B cell (primary cell): Measurements from ENCODE around the gene MRPL46. TPM values are rescaled to one million over a fixed set of nuclear protein-coding genes. Genes with fewer than 3 reads are reported as not detected.

Experiments used
- ATAC-seq: fragments of 200-7000 bp; cut with Tn5 transposase; one replicate; pipeline ENCODE4 v1.10.0; 2021; ENCODE audit warnings: low read depth, mild to moderate bottlenecking, moderate number of reproducible peaks, moderate library complexity
- CTCF ChIA-PET: fragments of 350-600 bp; sonication (Branson Sonifier 250); formaldehyde crosslinking; loops from one replicate; lab custom pipeline; 2021; ENCODE audit warnings: antibody characterized with exemption, inconsistent platforms; lab: Charles Lee
- POLR2A ChIA-PET: fragments of 350-600 bp; sonication (Branson Sonifier 250); formaldehyde crosslinking; loops from one replicate; lab custom pipeline; 2021; ENCODE audit warnings: antibody characterized with exemption; lab: Charles Lee
- DNase-seq: peaks from one replicate; pipeline ENCODE4 v3.0.0; 2013
- H2AFZ ChIP-seq: 2 replicates; pipeline ENCODE4 v1.6.1; 2012; ENCODE audit warnings: mild to moderate bottlenecking, low read depth, low read length; ENCODE audit not compliant: insufficient read depth, poor library complexity, severe bottlenecking
- H3K27ac ChIP-seq, 2 donors: 1 replicate in 1 of 2; 2 replicates in 1 of 2; pipeline ENCODE4 v1.5.1; 2012 to 2013; ENCODE audit warnings: low read length in 2 of 2, mild to moderate bottlenecking in 2 of 2, moderate library complexity in 1 of 2
- H3K27me3 ChIP-seq, 4 experiments: fragments of 200-600 bp in 1 of 4; sonication (generic) in 1 of 4; replicated peaks in 1 of 4; 1 replicate in 2 of 4; 2 replicates in 2 of 4; pipeline versions ENCODE4 v1.6.1 to v1.7.0; 2013 to 2016; ENCODE audit warnings: low read length in 3 of 4, mild to moderate bottlenecking in 2 of 4, mixed read lengths in 1 of 4, moderate library complexity in 1 of 4; ENCODE audit not compliant: insufficient read depth in 4 of 4, control insufficient read depth in 3 of 4; ENCODE audit errors: control extremely low read depth in 1 of 4
- H3K36me3 ChIP-seq, 2 experiments: replicated peaks in 1 of 2; 1 replicate in 1 of 2; 2 replicates in 1 of 2; pipeline versions ENCODE4 v1.6.1 to v1.7.1; 2013; ENCODE audit warnings: low read length in 1 of 2; ENCODE audit not compliant: insufficient read depth in 2 of 2, control insufficient read depth in 1 of 2; ENCODE audit errors: control extremely low read depth in 1 of 2, extremely low read depth in 1 of 2
- H3K4me1 ChIP-seq, 2 donors: fragments of 200-600 bp in 1 of 2; sonication (generic) in 1 of 2; 1 replicate in 1 of 2; 2 replicates in 1 of 2; pipeline versions ENCODE4 v1.5.1 to v1.6.1; 2013 to 2017; ENCODE audit warnings: low read length in 2 of 2; ENCODE audit not compliant: control insufficient read depth in 2 of 2, insufficient read depth in 2 of 2
- H3K4me2 ChIP-seq: replicated peaks from 2 replicates; pipeline ENCODE3; 2012; ENCODE audit warnings: mild to moderate bottlenecking, low read depth, low read length; ENCODE audit not compliant: poor library complexity, severe bottlenecking
- H3K4me3 ChIP-seq, 5 experiments: fragments of 200-600 bp in 1 of 5; sonication (generic) in 1 of 5; 1 replicate in 3 of 5; 2 replicates in 2 of 5; pipeline versions ENCODE4 v1.5.1 to v1.7.0; 2011 to 2016; ENCODE audit warnings: low read length in 4 of 5, mild to moderate bottlenecking in 4 of 5, low read depth in 2 of 5, control low read depth in 1 of 5, moderate library complexity in 1 of 5; ENCODE audit not compliant: insufficient read depth in 1 of 5; ENCODE audit errors: control extremely low read depth in 1 of 5, extremely low read depth in 1 of 5
- H3K79me2 ChIP-seq: fragments of 200-600 bp; sonication (generic); one replicate; pipeline ENCODE4 v1.6.0; 2016; ENCODE audit warnings: low read length; ENCODE audit not compliant: control insufficient read depth, insufficient read depth
- H3K9ac ChIP-seq: fragments of 200-600 bp; sonication (generic); 2 replicates; pipeline ENCODE4 v1.6.1; 2017; ENCODE audit warnings: mild to moderate bottlenecking, low read length, moderate library complexity
- H3K9me3 ChIP-seq, 3 donors: one replicate each; pipeline versions ENCODE4 v1.6.1 to v1.7.1; 2013; ENCODE audit warnings: low read length in 2 of 3; ENCODE audit not compliant: control insufficient read depth in 2 of 3, insufficient read depth in 1 of 3; ENCODE audit errors: control extremely low read depth in 1 of 3
- H4K20me1 ChIP-seq: 2 replicates; pipeline ENCODE4 v1.6.0; 2012; ENCODE audit warnings: mild to moderate bottlenecking, low read length; ENCODE audit not compliant: insufficient read depth, control insufficient read depth, poor library complexity, severe bottlenecking
- H3K27ac Mint-ChIP-seq: one replicate; pipeline ENCODE4 v1.8.0; 2021; ENCODE audit warnings: mixed read lengths
- H3K27me3 Mint-ChIP-seq: one replicate; pipeline ENCODE4 v1.8.0; 2021; ENCODE audit warnings: mixed read lengths
- H3K4me1 Mint-ChIP-seq: one replicate; pipeline ENCODE4 v1.8.0; 2021; ENCODE audit warnings: mixed read lengths
- H3K4me3 Mint-ChIP-seq: one replicate; pipeline ENCODE4 v1.8.0; 2021; ENCODE audit warnings: mixed read lengths
- H3K9me3 Mint-ChIP-seq: one replicate; pipeline ENCODE4 v1.8.0; 2022; ENCODE audit warnings: mixed read lengths; ENCODE audit not compliant: insufficient read depth
- EZH2 ChIP-seq: IDR thresholded peaks from 2 replicates; pipeline ENCODE4 v1.6.1; 2012; ENCODE audit warnings: borderline replicate concordance, low read depth, mild to moderate bottlenecking, moderate library complexity, low read length; ENCODE audit not compliant: insufficient read depth, poor library complexity, severe bottlenecking
- WGBS: methylation state at CpG from one replicate; pipeline ENCODE4 v1.1.5; 2013; ENCODE audit warnings: missing lambda C conversion rate; ENCODE audit not compliant: insufficient coverage; 5-methylcytosine and 5-hydroxymethylcytosine counted together
- intact Hi-C: fragments of 100-400 bp; cut with micrococcal nuclease; formaldehyde crosslinking; loops from one replicate; pipeline ENCODE4 v1.10.0; 2022
- polyA plus RNA-seq: library from polyadenylated mRNA; depleted of rRNA; stranded (reverse); fragments of >200 nt; gene quantifications from 2 replicates; pipeline ENCODE4 v1.2.3, GENCODE V29; 2012
- total RNA-seq, 2 donors: library from RNA; stranded (reverse); fragments of 120-200 nt in 1 of 2; gene quantifications; 1 replicate in 1 of 2; 2 replicates in 1 of 2; pipeline versions ENCODE4 v1.2.3 to v1.2.4, GENCODE V29; 2013 to 2022
- TF ChIP-seq, protein P1 (sequence below): fragments of 200-600 bp; IDR thresholded peaks from one replicate; pipeline ENCODE4 v1.8.0; 2022; ENCODE audit warnings: antibody characterized with exemption, mild to moderate bottlenecking

Gene MRPL46
- total and polyA plus RNA-seq, 2 donors (not counting 1 experiment from before 2014, with no cell fraction given) = 14.3 to 24.6 TPM

DNA sequence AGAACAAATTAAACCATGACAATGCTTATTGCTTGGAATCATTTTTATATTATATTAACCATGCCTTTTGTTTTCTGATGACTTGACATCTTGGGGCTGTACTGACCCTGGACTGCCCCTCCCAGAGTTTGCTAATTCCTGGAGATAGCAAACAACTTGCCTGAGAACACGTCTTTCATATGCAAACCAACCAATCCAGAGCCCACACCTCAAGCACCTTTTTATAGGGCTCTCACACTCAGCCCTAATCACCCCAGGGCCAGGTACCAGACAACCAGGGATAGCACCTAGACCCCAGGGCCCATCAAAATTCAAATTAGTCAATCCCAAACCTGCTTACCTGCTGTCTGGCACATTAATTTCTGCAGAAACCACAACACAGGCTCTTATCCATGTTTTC, 37.3 kb upstream of the MRPL46 start:
- intact Hi-C loops = no loop called here
- no peaks in the 10 kb centered on the region for H3K27me3 ChIP-seq
- H3K36me3 ChIP-seq = peaks cover 0 to 16% of the 10 kb centered on the region in 2 experiments
- no peaks in the 10 kb centered on the region for H3K4me1 ChIP-seq
- no peaks in the 10 kb centered on the region for H4K20me1 ChIP-seq
- no peak overlapping the region for H3K4me2 ChIP-seq
- H3K4me1 Mint-ChIP-seq = no peaks in the 10 kb centered on the region
- no peaks in the 10 kb centered on the region for H3K79me2 ChIP-seq
- TF ChIP-seq EZH2 = no peak
- TF ChIP-seq, protein P1, sequence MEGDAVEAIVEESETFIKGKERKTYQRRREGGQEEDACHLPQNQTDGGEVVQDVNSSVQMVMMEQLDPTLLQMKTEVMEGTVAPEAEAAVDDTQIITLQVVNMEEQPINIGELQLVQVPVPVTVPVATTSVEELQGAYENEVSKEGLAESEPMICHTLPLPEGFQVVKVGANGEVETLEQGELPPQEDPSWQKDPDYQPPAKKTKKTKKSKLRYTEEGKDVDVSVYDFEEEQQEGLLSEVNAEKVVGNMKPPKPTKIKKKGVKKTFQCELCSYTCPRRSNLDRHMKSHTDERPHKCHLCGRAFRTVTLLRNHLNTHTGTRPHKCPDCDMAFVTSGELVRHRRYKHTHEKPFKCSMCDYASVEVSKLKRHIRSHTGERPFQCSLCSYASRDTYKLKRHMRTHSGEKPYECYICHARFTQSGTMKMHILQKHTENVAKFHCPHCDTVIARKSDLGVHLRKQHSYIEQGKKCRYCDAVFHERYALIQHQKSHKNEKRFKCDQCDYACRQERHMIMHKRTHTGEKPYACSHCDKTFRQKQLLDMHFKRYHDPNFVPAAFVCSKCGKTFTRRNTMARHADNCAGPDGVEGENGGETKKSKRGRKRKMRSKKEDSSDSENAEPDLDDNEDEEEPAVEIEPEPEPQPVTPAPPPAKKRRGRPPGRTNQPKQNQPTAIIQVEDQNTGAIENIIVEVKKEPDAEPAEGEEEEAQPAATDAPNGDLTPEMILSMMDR = no peak
- no peak overlapping the region for H3K4me3 Mint-ChIP-seq
- H3K27me3 Mint-ChIP-seq = no peaks in the 10 kb centered on the region
- POLR2A ChIA-PET = no interaction called here
- no peak overlapping the region for H2AFZ ChIP-seq
- CTCF ChIA-PET = no interaction called here
- H3K27ac Mint-ChIP-seq = no peak overlapping the region
- H3K9me3 ChIP-seq = no peaks in the 10 kb centered on the region
- DNase-seq (no peak), ATAC-seq (no peak)
- H3K27ac ChIP-seq = no peak overlapping the region
- WGBS = 86% methylated on average over 1 of the region's 1 CpG
- no peak overlapping the region for H3K9ac ChIP-seq
- no peak overlapping the region for H3K4me3 ChIP-seq
- H3K9me3 Mint-ChIP-seq = no peaks in the 10 kb centered on the region

GRCh38 chr15:88498996-88499395, 31.8 kb upstream of the MRPL46 start:
- no peaks in the 10 kb centered on the region for H4K20me1 ChIP-seq
- no peak for DNase-seq
- H3K27me3 Mint-ChIP-seq = no peaks in the 10 kb centered on the region
- H3K9me3 Mint-ChIP-seq = no peaks in the 10 kb centered on the region
- ChIA-PET CTCF (no interaction called here), POLR2A (no interaction called here)
- H3K9me3 ChIP-seq = no peaks in the 10 kb centered on the region
- no peak overlapping the region for H3K27ac ChIP-seq
- no peak overlapping the region for H3K27ac Mint-ChIP-seq
- no peak for ATAC-seq
- intact Hi-C loops = no loop called here
- H3K4me2 ChIP-seq = no peak overlapping the region
- H3K4me3 ChIP-seq = no peak overlapping the region
- no peaks in the 10 kb centered on the region for H3K4me1 ChIP-seq
- 100% methylated on average over 2 of the region's 3 CpGs for WGBS
- no peak overlapping the region for H3K4me3 Mint-ChIP-seq
- no peak for TF ChIP-seq EZH2
- TF ChIP-seq, protein P1 = no peak
- H3K4me1 Mint-ChIP-seq = no peaks in the 10 kb centered on the region
- no peak overlapping the region for H2AFZ ChIP-seq
- no peaks in the 10 kb centered on the region for H3K36me3 ChIP-seq
- no peaks in the 10 kb centered on the region for H3K79me2 ChIP-seq
- H3K27me3 ChIP-seq = no peaks in the 10 kb centered on the region
- no peak overlapping the region for H3K9ac ChIP-seq
